Measurements from ENCODE around the gene ZFHX3.
"Not testable (repeated sequence)": the region's sequence is repeated elsewhere in the genome, so short reads cannot be mapped to it uniquely, and the experiment has no call there.

ZFHX3 gene

DNA sequence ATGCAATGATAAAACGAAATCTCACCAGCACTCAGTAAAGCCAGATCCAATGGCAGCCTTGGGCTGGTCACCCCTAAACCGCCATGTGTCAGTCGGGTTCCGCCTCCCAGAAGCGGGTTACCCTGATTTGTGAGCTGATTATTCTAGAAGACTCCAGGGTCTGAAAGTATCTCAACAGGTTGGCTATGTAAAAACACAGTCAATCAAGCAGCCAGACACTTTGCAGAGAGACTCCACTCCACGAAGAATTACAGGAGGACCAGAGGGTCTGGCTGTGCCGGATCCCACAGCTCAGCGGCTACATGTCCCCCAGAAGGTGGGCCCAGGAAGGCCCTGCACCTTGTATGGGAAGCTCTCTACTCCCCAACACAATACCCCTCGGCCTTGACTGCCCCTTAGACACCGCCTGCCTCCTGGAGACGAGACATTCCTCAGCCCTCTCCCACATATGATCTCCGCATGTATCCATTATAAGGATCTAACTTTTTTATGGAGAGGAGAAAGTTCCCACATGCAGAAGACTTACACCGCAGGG is 23.3 kb downstream of the ZFHX3 start:
- FAIRE-seq (no peak), DNase-seq (ENCODE audit: insufficient read length, low spot score) (no peak)

DNA sequence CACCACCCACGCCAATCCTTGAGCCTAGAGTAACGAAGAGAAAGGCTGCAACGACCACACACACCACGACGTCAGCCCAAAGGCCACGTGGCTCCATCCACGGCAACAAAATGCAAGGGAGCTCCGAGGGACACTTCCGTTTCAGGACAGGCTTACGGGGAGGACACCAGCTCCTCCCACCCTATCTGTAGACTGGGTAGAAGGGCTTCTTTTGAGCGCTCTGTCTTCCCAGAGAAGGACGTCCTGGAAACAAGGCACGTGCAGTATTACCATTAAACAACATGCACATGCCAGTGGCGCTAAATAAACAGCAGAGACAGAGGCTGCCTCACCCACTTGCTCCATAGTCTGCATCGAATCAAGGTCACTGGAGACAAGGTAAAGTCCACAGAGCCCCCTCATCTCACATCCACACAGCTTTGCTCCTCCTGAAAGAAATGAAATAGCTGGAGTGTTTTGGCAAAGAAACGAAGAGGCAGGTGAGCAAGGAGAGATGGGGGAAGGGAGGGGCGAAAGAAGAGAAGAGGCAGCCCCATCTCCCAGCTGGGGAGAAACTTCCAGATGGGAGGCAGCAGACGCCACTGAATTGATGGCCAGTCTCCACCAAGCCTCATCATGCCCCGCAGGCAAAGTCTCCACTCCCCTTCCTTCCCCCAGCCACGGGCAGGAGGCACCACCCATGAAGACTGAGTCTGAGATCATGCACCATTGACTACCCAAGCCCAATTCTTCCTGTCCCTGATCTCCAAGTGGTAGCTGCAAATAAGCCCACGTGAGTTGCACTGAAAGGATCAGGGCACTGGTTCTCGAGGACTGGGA is 24.0 kb downstream of the ZFHX3 start:
- DNase-seq (ENCODE audit: insufficient read length, low spot score), result no peak
- FAIRE-seq, result no peak

DNA sequence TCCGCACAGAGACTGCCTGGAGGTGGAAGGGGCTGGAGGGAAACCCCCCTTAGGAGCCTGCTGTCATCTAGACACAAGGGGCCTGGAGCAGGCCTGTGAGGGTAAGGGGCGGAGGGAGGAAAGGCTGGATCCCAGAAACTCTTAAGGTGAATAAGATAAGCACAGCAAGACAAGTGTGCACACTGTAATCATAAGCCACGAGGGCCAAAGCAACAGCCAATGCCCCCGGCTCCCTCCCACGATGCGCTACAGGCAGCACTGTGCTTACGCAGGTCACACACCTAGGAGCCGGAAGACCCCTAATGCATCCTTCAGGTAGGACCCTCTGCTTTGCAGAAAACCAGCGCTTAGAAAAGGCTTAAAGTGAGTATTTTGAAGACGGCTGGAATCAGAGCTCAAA is 24.6 kb downstream of the ZFHX3 start:
- no peak for FAIRE-seq
- DNase-seq (ENCODE audit: insufficient read length, low spot score), result no peak

DNA sequence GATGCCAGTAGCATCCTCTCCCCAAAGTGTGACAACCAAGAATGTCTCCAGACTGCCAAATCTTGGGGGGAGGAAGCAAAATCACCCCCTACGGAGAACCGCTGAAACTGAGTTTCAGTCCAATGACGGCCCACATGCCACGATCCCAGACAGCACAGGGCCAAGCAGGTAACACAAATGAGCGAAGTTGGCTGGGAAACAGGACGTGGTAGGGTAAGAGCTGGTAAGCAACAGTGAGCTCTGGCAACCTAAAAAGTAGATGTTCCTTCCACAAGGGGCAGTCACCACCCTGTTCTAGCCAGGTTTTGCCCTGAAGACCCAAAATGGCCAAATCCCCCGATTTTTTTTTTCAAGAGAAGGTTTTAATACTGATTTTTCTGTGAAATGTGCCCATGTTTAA is 25.4 kb downstream of the ZFHX3 start:
- FAIRE-seq, result no peak
- no peak for DNase-seq (ENCODE audit: insufficient read length, low spot score)

DNA sequence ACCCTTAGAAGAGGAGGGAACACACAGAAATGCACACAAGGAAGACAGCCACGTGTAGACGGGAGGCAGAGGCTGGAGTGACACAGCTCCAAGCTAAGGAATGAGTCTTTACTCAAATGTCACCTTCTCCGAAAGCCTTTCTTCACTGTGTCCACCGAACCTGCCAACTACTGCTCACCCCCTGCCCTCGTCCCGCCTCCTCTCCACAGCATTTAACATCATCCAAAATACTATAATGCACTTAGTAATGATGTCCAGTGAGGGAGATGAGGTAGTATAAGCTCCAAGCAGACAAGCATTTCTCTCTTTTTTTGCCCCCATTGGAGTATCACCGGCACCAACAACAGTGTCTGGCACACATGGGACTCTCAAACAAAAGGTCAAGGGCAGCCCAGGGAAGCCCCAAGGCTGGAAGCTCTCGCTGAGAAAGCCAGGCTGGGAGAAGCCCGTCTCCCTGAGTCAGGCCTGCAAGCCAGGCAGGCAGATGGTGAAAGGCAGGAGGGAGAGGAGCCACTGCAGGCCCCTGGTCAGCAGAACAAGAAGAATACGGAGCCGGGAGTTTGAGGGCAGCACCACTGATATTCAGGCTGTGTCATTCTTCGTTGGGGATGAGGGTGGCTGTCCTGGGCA is 25.9 kb downstream of the ZFHX3 start:
- no peak for FAIRE-seq
- no peak for DNase-seq (ENCODE audit: insufficient read length, low spot score)

DNA sequence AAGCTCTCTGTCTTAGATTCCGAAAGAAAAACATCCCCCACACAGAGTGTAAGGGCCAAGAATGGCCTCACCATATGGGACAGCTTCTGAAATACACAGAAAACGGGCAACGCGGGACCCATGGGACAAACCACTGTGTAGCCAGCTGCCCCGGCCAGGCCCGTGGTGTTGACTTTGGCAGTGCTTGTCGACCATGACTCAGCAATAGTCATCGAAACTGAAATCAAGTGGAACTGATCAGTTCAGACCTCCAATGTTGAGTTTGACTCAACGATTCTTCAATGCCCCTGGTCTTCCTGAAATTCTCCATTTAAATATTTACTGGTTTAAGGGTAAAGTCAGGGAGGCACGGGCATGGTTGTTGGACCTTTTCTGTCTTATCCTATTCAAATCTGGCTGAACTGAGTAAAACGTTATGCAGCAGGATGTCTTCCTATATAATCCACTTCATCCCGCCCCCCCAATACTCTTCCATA is 27.5 kb downstream of the ZFHX3 start:
- FAIRE-seq (no peak), DNase-seq (ENCODE audit: insufficient read length, low spot score) (no peak)

DNA sequence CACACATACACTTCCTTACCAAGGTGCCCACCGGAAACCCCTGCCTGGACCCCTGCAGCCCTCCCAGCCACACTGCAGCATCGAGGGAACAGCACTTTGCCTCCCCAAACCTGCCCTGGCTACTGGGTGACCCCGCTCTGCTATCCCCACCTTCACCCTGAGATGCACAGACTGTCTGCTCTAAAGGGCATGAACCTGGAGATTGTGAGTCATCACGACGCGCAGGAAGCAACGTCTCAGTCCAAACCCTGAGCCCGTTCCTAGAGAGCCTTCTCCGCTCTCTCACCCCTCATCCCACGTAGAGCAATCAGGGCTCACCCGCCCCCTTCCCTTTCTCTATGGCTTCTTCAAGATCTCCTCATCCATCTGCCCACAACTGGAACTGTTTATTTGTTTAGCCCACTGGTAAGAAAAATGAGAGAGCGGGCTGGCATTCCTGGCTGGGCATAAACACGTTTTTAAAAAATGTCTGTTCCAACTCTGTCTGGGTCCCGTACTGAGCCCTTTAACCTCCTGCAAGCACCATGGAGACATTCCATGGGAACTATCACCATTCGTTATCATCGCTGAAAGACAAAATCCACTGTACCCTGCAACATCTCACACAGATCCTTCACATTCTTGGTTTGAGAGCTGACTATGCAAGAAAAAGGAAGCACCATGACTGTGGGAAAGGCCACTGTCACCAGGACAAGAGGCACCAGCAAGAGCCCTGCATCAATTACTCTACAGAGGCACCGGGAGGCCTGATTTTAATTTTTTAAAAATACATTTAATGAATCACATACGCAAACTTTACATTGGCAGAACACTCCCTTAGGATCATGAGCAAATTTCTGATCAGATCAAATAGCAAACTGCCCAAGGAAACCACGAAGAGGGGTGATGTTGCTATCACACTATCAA is 28.2 kb downstream of the ZFHX3 start:
- FAIRE-seq, result no peak
- no peak for DNase-seq (ENCODE audit: insufficient read length, low spot score)

DNA sequence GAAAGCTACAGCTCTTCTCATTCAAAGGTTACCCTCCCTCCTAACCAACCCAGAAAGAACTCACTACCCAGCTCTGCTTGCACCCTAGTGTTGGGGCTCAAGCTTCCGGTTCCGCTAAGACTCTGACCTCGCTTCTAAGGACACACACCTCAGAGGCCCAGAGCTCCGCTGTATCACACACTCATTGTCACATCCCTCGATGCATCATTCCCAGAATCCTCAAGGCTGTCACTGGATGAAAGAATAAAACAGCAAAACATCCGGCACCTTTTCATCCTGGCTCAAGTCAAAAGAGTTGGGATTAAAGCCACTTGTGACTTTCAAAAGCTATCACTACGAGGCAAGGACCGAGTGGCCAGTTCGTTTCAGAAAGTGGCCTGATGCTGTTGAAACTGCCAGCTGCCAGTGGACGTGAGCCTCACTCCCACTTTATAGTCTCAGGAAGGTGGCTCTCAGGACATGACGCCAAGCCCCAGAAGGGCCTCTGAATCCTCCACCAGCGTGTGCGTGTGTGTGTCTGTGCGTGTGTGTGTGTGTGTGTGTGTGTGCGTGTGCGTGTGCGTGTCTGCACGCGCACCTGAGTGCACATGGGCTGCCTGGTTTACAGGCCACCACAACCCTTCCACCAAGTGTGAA is 29.0 kb downstream of the ZFHX3 start:
- no peak for FAIRE-seq
- no peak for DNase-seq (ENCODE audit: insufficient read length, low spot score)

DNA sequence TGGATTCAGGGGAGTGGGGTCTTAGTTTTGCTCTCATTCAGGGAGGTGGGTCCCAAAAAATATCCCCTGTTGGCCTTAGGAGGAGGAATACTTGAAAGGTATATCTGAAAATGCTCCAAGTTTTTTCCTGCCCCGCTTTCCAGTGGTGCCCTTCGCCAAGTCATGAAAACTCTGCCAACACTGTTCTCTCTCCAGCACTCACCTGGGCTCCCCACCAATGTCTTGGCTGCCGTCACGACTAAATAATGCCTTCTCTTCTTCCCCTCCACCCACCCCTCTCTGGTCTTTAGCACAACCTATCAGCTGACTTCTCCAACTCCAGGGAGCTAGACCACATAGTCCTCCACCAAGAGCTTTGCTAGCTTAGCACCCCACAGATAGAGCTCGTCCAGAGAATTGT is 30.6 kb downstream of the ZFHX3 start:
- DNase-seq (ENCODE audit: insufficient read length, low spot score), result no peak
- FAIRE-seq, result no peak

DNA sequence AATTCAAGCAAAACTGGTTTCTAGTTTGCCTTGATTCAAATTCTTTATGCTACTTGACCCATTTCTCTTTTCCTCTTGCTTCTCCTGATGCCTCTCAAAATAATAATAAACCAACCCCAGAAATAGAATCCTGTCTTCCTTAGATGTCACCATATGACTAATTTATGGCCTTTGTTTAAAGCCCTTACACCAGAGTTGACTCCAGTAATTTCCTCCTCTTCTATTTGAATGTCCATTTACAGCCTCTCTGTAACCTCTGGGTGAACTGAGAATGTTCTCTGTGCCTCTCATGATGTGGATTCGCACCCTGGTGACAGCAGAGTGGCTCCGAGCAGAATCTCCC is 31.5 kb downstream of the ZFHX3 start:
- no peak for FAIRE-seq
- DNase-seq (ENCODE audit: insufficient read length, low spot score), result peak; percentile 53

DNA sequence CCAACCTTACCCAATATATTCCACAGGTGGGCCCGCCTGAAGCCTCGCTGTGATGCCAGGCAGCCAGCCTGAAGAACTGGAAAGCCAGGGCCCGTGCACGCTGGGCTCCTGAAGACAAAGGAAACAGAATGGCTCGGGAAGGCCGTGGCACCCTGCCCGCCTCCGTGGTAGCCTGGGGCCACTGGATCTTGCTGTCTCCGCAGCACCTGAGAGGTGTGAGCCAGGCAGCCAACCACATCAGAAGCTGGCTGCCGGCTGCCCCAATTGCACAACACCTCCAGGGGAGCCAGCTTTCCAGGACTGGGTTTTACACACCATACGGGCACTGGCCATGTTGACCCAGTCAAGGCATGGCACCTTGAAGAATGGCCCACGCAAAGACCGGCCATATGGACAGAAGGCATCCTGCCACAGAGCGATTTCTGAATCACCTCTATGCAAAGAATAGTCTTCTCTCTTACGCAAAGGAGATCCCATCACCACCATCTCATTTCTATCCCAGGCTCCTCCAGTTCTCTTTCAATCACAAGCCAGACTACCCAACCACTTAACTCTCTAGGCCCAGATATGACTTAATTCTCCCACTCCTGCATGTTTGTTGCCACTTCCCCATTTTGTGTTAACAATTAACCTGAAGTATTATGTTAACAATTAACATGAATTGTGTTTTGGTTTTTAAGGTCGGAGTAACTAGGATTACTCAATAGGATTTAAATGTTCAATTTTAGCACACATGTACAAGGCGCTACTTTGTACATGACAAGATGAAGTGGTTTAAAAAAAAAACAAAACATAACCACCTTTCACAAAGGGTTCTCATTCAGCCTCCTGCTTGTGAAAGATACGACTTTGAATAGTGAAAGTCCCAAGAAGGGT is 32.1 kb downstream of the ZFHX3 start:
- FAIRE-seq (peak; percentile 90), DNase-seq (ENCODE audit: insufficient read length, low spot score) (peak; percentile 72)

DNA sequence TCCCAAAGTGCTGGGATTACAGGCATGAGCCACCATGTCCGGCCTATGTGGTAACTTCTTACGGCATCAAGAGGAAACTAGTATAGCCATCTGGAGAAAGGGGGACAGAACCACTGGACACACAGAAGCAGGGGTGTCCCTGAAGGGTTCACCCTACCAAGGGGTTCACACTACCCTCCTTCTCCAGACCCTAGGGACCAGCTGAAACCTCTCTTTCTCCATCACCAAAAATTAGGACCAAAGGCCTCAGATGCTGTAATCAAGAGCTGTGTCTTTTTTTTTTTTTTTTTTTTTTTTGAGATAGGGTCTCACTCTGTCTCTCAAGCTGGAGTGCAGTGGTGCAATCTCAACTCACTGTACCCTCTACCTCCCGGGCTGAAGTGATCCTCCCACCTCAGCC is 33.2 kb downstream of the ZFHX3 start:
- no peak for FAIRE-seq

DNA sequence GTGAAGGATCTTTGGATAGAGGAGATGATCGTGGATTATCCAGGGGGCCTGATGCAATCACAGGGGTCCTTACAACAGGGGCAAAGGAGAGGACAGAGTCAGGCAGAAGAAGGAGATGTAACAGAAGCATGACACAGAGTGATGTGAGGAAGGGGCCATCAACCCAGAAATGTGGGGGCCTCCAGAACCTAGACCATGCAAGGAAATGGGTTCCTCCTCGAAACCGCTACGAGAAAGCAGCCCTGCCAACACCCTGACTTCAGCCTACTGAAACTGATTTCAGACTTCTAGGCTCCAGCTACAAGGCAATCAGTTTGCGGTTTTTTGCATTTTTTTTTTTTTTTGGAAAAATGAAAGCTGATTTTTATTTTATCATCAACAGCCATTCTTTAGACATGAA is 34.0 kb downstream of the ZFHX3 start:
- FAIRE-seq (no peak), DNase-seq (ENCODE audit: insufficient read length, low spot score) (no peak)

More for the DNA sequence above, 33.2 kb downstream of the ZFHX3 start:
- DNase-seq (ENCODE audit: insufficient read length, low spot score), result no peak

DNA sequence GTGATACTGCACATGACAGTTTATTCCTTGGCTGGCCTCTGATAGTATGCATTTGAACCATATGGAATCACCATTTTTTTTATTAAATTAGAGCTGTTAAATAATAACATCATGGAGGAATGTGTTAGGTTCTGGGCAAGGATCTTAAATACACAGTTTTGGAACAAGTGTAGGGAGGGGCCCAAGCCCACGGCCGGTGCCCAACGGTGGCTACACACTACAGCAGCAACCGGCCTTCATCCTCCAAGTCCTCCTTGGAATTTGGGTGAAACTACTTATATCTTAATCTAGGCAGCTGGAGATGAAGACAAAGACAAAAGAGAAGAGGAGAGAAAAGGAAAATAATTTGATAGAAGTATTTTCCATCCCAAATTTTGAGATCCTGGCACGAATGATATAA is 35.6 kb downstream of the ZFHX3 start:
- no peak for FAIRE-seq

DNA sequence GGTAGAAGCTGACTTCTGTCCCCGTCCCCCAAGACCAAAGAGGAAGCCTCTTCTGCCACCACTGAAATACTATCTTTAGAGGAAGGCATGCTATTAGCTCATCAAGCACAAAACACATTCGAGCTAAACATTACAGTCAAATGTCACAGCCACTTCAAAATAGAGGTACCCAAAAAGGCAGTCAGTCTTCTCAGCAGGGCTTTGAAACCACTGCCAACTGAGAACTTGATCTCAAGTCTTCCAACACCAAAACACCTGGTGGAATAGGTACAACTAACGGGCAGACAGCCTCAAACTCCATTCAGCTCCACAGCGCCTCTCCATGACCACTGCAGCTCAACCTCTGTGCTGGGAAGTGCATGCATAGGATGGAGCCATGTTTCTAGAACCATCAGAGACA is 36.0 kb downstream of the ZFHX3 start:
- DNase-seq (ENCODE audit: insufficient read length, low spot score), result no peak
- no peak for FAIRE-seq

More for the DNA sequence above, 35.6 kb downstream of the ZFHX3 start:
- DNase-seq (ENCODE audit: insufficient read length, low spot score), result no peak

DNA sequence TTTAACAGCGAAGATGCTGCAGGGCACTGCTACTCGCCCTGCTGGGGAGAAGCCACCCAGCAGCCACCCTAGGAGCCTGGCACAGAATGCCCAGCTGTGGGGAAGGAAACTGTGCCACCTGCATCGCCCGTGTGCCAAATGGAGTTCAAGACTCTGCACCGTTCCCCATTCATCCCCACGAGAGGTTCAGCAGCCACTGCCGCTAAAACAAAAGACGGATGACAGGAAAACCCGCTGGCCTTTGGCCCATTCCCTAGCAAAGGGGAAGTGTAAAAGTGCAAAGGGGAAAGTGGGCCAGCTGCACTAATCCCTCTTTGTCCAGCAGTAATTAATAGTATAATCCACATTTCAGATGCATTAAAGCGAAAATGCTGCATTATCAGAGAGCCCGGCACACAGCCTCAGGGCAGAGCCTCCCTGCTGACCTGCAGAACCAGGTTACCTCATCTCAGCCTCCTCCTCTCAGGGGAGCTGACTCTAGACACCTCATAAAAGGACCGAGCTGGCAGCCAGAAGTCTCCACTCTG is 37.7 kb downstream of the ZFHX3 start:
- FAIRE-seq, result no peak

DNA sequence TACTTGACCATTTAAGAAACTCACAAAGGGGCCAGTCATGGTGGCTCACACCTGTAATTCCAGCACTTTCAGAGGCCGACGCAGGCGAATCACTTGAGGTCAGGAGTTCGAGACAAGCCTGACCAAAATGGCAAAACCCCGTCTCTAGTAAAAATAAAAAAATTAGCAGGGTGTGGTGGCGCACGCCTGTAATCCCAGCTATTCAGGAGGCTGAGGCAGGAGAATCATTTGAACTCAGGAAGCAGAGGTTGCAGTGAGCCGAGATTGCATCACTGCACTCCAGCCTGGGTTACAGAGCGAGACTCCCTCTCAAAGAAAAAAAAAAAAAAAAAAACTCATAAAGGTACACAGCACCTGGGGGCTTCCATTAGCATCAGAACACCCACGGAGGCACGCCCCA is 38.2 kb downstream of the ZFHX3 start:
- FAIRE-seq; DNase-seq (ENCODE audit: insufficient read length, low spot score): not testable (repeated sequence)

More for the DNA sequence above, 37.7 kb downstream of the ZFHX3 start:
- no peak for DNase-seq (ENCODE audit: insufficient read length, low spot score)

DNA sequence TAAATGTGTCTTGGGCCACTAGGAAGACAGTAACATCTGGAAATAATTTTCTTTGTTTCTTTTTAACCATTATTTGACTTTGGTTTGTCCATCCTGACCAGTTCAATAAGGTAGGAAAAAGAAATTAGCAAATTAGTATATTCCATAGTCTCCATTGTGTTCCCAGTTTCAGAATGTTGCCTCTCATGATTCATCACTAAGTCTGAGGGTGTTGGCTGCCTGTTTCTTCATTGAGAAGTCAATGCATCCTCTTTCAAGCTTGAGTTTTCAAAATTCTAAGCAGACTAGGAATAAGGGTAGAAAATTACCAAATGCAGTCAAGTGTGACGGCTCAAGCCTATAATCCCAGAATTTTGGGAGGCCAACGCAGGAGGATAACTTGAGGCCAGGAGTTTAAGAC is 41.9 kb downstream of the ZFHX3 start:
- DNase-seq (ENCODE audit: insufficient read length, low spot score) (no peak), FAIRE-seq (no peak)

DNA sequence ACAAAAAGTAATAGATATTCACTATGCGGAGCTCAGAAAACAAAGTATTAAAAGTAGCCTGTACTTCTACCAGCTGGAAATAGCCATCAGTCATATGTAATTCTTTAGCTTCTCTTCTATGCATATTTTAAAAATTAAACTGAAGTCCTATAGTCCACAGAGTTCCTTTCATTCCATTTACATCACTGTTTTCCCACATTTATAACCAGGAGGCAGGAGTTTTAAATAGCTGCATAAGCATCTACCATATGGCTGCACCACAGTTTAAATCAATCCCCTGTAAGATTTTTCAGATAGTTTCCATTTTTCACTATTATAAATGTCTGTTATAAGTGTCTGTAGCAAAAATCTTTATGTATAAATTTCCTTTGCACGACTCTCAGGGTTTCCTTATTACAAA is 45.1 kb downstream of the ZFHX3 start:
- FAIRE-seq (no peak), DNase-seq (ENCODE audit: insufficient read length, low spot score) (no peak)
